Activated naive CD8-positive, alpha-beta T cell (primary cell): Measurements from ENCODE around the gene NUDT12.

Experiments used
- H3K27ac Mint-ChIP-seq: one replicate; pipeline ENCODE4 v1.8.0; 2021; ENCODE audit warnings: mixed read lengths
- H3K27me3 Mint-ChIP-seq: one replicate; pipeline ENCODE4 v1.8.0; 2021; ENCODE audit warnings: mixed read lengths
- H3K36me3 Mint-ChIP-seq: one replicate; pipeline ENCODE4 v1.8.0; 2021; ENCODE audit warnings: mixed read lengths
- H3K4me1 Mint-ChIP-seq: one replicate; pipeline ENCODE4 v1.8.0; 2021; ENCODE audit warnings: low read depth, mixed read lengths
- H3K4me3 Mint-ChIP-seq: one replicate; pipeline ENCODE4 v1.8.0; 2021; ENCODE audit warnings: mild to moderate bottlenecking, mixed read lengths
- H3K9me3 Mint-ChIP-seq: one replicate; pipeline ENCODE4 v1.8.0; 2021; ENCODE audit warnings: low read depth, mixed read lengths

Gene NUDT12

GRCh38 chr5:103519550-103519949 is 43.0 kb downstream of the NUDT12 start:
- Mint-ChIP-seq H3K27me3 (no peaks in the 10 kb centered on the region), H3K36me3 (no peaks in the 10 kb centered on the region), H3K4me1 (no peaks in the 10 kb centered on the region), H3K4me3 (no peak overlapping the region), H3K9me3 (no peaks in the 10 kb centered on the region), H3K27ac (no peak overlapping the region)

- Mint-ChIP-seq H3K27me3 (peaks cover 1% of the 10 kb centered on the region), H3K4me1 (no peaks in the 10 kb centered on the region), H3K36me3 (no peaks in the 10 kb centered on the region), H3K9me3 (no peaks in the 10 kb centered on the region), H3K4me3 (no peak overlapping the region), H3K27ac (no peak overlapping the region)
Observed at GRCh38 chr5:103514371-103514770, 48.2 kb downstream of the NUDT12 start.

GRCh38 chr5:103513701-103514100 is 48.9 kb downstream of the NUDT12 start:
- Mint-ChIP-seq H3K36me3 (no peaks in the 10 kb centered on the region), H3K4me1 (no peaks in the 10 kb centered on the region), H3K4me3 (no peak overlapping the region), H3K9me3 (no peaks in the 10 kb centered on the region), H3K27ac (no peak overlapping the region), H3K27me3 (peaks cover 1% of the 10 kb centered on the region)

- no peak overlapping the region for H3K4me3 Mint-ChIP-seq
Observed at GRCh38 chr5:103512500-103512899, 50.1 kb downstream of the NUDT12 start.

GRCh38 chr5:103511554-103511885 is 51.1 kb downstream of the NUDT12 start:
- H3K36me3 Mint-ChIP-seq: no peaks in the 10 kb centered on the region
- H3K4me1 Mint-ChIP-seq: no peaks in the 10 kb centered on the region
- H3K27me3 Mint-ChIP-seq: peaks cover 3% of the 10 kb centered on the region
- H3K4me3 Mint-ChIP-seq: no peak overlapping the region
- H3K9me3 Mint-ChIP-seq: peaks cover 6% of the 10 kb centered on the region
- no peak overlapping the region for H3K27ac Mint-ChIP-seq

More at GRCh38 chr5:103512500-103512899, 50.1 kb downstream of the NUDT12 start:
- H3K4me1 Mint-ChIP-seq: no peaks in the 10 kb centered on the region
- no peaks in the 10 kb centered on the region for H3K9me3 Mint-ChIP-seq
- peaks cover 1% of the 10 kb centered on the region for H3K27me3 Mint-ChIP-seq
- H3K36me3 Mint-ChIP-seq: no peaks in the 10 kb centered on the region
- no peak overlapping the region for H3K27ac Mint-ChIP-seq

- Mint-ChIP-seq H3K4me3 (no peak overlapping the region), H3K4me1 (no peaks in the 10 kb centered on the region), H3K27me3 (peaks cover 5% of the 10 kb centered on the region), H3K36me3 (no peaks in the 10 kb centered on the region), H3K27ac (no peak overlapping the region), H3K9me3 (peaks cover 8% of the 10 kb centered on the region)
Observed at GRCh38 chr5:103510851-103511553, 51.6 kb downstream of the NUDT12 start.

GRCh38 chr5:103505581-103506305 is 56.8 kb downstream of the NUDT12 start:
- Mint-ChIP-seq H3K27ac (no peak overlapping the region), H3K36me3 (no peaks in the 10 kb centered on the region), H3K9me3 (peaks cover 8% of the 10 kb centered on the region), H3K4me1 (no peaks in the 10 kb centered on the region), H3K27me3 (peaks cover 6% of the 10 kb centered on the region), H3K4me3 (no peak overlapping the region)

GRCh38 chr5:103503066-103503465 is 59.5 kb downstream of the NUDT12 start:
- Mint-ChIP-seq H3K27me3 (peaks cover 8% of the 10 kb centered on the region), H3K9me3 (peaks cover 8% of the 10 kb centered on the region), H3K36me3 (no peaks in the 10 kb centered on the region), H3K4me3 (no peak overlapping the region), H3K27ac (no peak overlapping the region), H3K4me1 (no peaks in the 10 kb centered on the region)

- Mint-ChIP-seq H3K4me3 (no peak overlapping the region), H3K27ac (no peak overlapping the region), H3K4me1 (no peaks in the 10 kb centered on the region), H3K9me3 (peaks cover 8% of the 10 kb centered on the region), H3K36me3 (no peaks in the 10 kb centered on the region), H3K27me3 (peaks cover 8% of the 10 kb centered on the region)
Observed at GRCh38 chr5:103502662-103503061, 59.9 kb downstream of the NUDT12 start.
